OCI-LY7 (cell line): Measurements from ENCODE around the gene CMC1. TPM values are rescaled to one million over a fixed set of nuclear protein-coding genes. Genes with fewer than 3 reads are reported as not detected.

Experiments used
- BruUV-seq: library from RNA; stranded (reverse); fragments of 400-500 nt; replicated peaks from 2 replicates; lab custom pipeline; 2021; lab: Mats Ljungman, UMichigan
- CTCF ChIA-PET: fragments of 300-600 bp; sonication (Branson Sonifier 250); formaldehyde crosslinking; loops from one replicate; lab custom pipeline; 2022; ENCODE audit warnings: antibody characterized with exemption; ENCODE audit not compliant: unreplicated experiment; lab: Charles Lee
- POLR2A ChIA-PET: fragments of 300-600 bp; sonication (Branson Sonifier 250); formaldehyde crosslinking; loops from one replicate; lab custom pipeline; 2022; ENCODE audit warnings: antibody characterized with exemption; lab: Charles Lee
- DNase-seq: peaks from one replicate; pipeline ENCODE4 v3.0.0-alpha.2; 2015; ENCODE audit warnings: low spot score
- H2AFZ ChIP-seq: fragments of 200-600 bp; sonication (generic), shearing (Covaris generic); 2 replicates; pipeline ENCODE4 v1.6.1; 2014; ENCODE audit warnings: mild to moderate bottlenecking, antibody characterized with exemption, low read length, moderate library complexity
- H3K27ac ChIP-seq: fragments of 200-600 bp; sonication (generic); 2 replicates; pipeline ENCODE4 v1.5.1; 2014; ENCODE audit warnings: mixed run types, low read depth, mild to moderate bottlenecking, moderate library complexity, low read length, inconsistent platforms; ENCODE audit not compliant: poor library complexity, severe bottlenecking
- H3K36me3 ChIP-seq: fragments of 200-600 bp; sonication (generic); 2 replicates; pipeline ENCODE4 v1.6.1; 2014; ENCODE audit warnings: mild to moderate bottlenecking, antibody characterized with exemption, low read length, moderate library complexity, mixed read lengths; ENCODE audit not compliant: insufficient read depth
- H3K4me1 ChIP-seq: fragments of 200-600 bp; sonication (generic); 2 replicates; pipeline ENCODE4 v1.5.1; 2014; ENCODE audit warnings: mild to moderate bottlenecking, low read length; ENCODE audit not compliant: insufficient read depth, poor library complexity, severe bottlenecking
- H3K4me2 ChIP-seq: fragments of 200-600 bp; sonication (generic); 2 replicates; pipeline ENCODE4 v1.6.1; 2014; ENCODE audit warnings: mild to moderate bottlenecking, low read length
- H3K4me3 ChIP-seq: fragments of 200-600 bp; sonication (generic); 2 replicates; pipeline ENCODE4 v1.5.1; 2014; ENCODE audit warnings: mild to moderate bottlenecking, low read depth, low read length; ENCODE audit not compliant: poor library complexity, severe bottlenecking
- H3K79me2 ChIP-seq: fragments of 200-600 bp; sonication (generic); 2 replicates; pipeline ENCODE4 v1.6.1; 2016; ENCODE audit warnings: low read depth, mild to moderate bottlenecking, low read length, moderate library complexity, mixed read lengths; ENCODE audit not compliant: insufficient read depth
- H3K9me2 ChIP-seq: fragments of 200-600 bp; sonication (generic); 2 replicates; pipeline ENCODE4 v1.6.1; 2016; ENCODE audit warnings: mild to moderate bottlenecking, low read length, mixed read lengths; ENCODE audit not compliant: insufficient read depth
- H3K9me3 ChIP-seq: fragments of 200-600 bp; sonication (generic); 2 replicates; pipeline ENCODE4 v1.6.1; 2014; ENCODE audit warnings: mild to moderate bottlenecking, mixed run types, low read length, mixed read lengths
- H4K20me1 ChIP-seq: fragments of 200-600 bp; sonication (generic); 2 replicates; pipeline ENCODE4 v1.6.1; 2014; ENCODE audit warnings: mild to moderate bottlenecking, antibody characterized with exemption, low read length, moderate library complexity, mixed read lengths; ENCODE audit not compliant: insufficient read depth
- CTCF ChIP-seq: fragments of 200-600 bp; sonication (generic); conservative IDR thresholded peaks from 2 replicates; pipeline ENCODE4 v1.5.1; 2014; ENCODE audit warnings: mild to moderate bottlenecking, antibody characterized with exemption, low read length, moderate library complexity, mixed read lengths
- EZH2phosphoT487 ChIP-seq: fragments of 200-600 bp; sonication (generic); IDR thresholded peaks from 2 replicates; pipeline ENCODE4 v1.6.1; 2018; ENCODE audit warnings: low read depth, borderline replicate concordance, mild to moderate bottlenecking, mixed run types, antibody characterized with exemption, low read length, moderate library complexity, mixed read lengths
- intact Hi-C: fragments of 100-400 bp; cut with micrococcal nuclease; formaldehyde crosslinking; loops from one replicate; pipeline ENCODE4 v1.10.0; 2022; ENCODE audit not compliant: unreplicated experiment
- total RNA-seq, 2 experiments: library from RNA; depleted of rRNA in 1 of 2; stranded (reverse); fragments of >200 nt in 1 of 2; shearing (Covaris generic) in 1 of 2; gene quantifications; 2 replicates each; pipeline ENCODE4 v1.2.3, GENCODE V29; 2014 to 2022

The CMC1 gene
- total RNA-seq, 2 experiments from 2014 or later = 12.1 to 26.9 TPM

GRCh38 chr3:28316226-28316625 is 74.8 kb downstream of the CMC1 start:
- ChIA-PET CTCF (no interaction called here), POLR2A (no interaction called here)
- DNase-seq = no peak
- TF ChIP-seq CTCF (no peak), EZH2phosphoT487 (no peak)
- no TSS peak for BruUV-seq
- no peaks in the 10 kb centered on the region for H3K9me2 ChIP-seq
- H3K79me2 ChIP-seq = no peaks in the 10 kb centered on the region
- no peak overlapping the region for H3K4me2 ChIP-seq
- no peak overlapping the region for H2AFZ ChIP-seq
- H3K4me3 ChIP-seq = no peak overlapping the region
- H4K20me1 ChIP-seq = peaks cover 5% of the 10 kb centered on the region; the same call in 1 of the 2 replicates
- H3K27ac ChIP-seq = no peak overlapping the region
- no peaks in the 10 kb centered on the region for H3K9me3 ChIP-seq
- H3K36me3 ChIP-seq = peaks cover 17% of the 10 kb centered on the region
- intact Hi-C loops = no loop called here
- no peaks in the 10 kb centered on the region for H3K4me1 ChIP-seq

GRCh38 chr3:28317438-28318022 is 76.1 kb downstream of the CMC1 start:
- peak; percentile 63 for DNase-seq
- intact Hi-C loops = no loop called here
- Histone ChIP-seq H3K79me2 (no peaks in the 10 kb centered on the region), H4K20me1 (peaks cover 5% of the 10 kb centered on the region; the same call in 1 of the 2 replicates), H3K36me3 (peaks cover 29% of the 10 kb centered on the region), H3K4me3 (no peak overlapping the region), H3K9me2 (no peaks in the 10 kb centered on the region), H3K27ac (no peak overlapping the region), H2AFZ (no peak overlapping the region), H3K4me2 (no peak overlapping the region), H3K4me1 (no peaks in the 10 kb centered on the region), H3K9me3 (no peaks in the 10 kb centered on the region)
- CTCF ChIA-PET = interaction anchor here (0.6 to 1.1 kb wide), 2 partner anchors 10 to 42 kb away, joined by 3 read pairs; no protein-coding TSS in a partner anchor
- BruUV-seq = no TSS peak
- peak; percentile 88 for TF ChIP-seq CTCF
- TF ChIP-seq EZH2phosphoT487 = no peak
- POLR2A ChIA-PET = interaction anchor here (0.5 to 1.3 kb wide), 2 partner anchors 10 to 1073 kb away, joined by 3 to 4 read pairs; no protein-coding TSS in a partner anchor

GRCh38 chr3:28320981-28321380 is 79.6 kb downstream of the CMC1 start:
- no peak for DNase-seq
- intact Hi-C loops = no loop called here
- H2AFZ ChIP-seq = no peak overlapping the region
- ChIA-PET POLR2A (interaction anchor here (0.6 to 2.1 kb wide), 8 partner anchors 10 to 849 kb away, joined by 3 to 7 read pairs (median 4); partner anchors contain the start of genes AZI2, CMC1 and ZCWPW2), CTCF (no interaction called here)
- H3K4me2 ChIP-seq = no peak overlapping the region
- no peak overlapping the region for H3K27ac ChIP-seq
- H3K9me3 ChIP-seq = no peaks in the 10 kb centered on the region
- H4K20me1 ChIP-seq = no peaks in the 10 kb centered on the region; the same call in 1 of the 2 replicates
- no peak overlapping the region for H3K4me3 ChIP-seq
- H3K4me1 ChIP-seq = no peaks in the 10 kb centered on the region
- peaks cover 63% of the 10 kb centered on the region for H3K36me3 ChIP-seq
- H3K9me2 ChIP-seq = no peaks in the 10 kb centered on the region
- TF ChIP-seq CTCF (no peak), EZH2phosphoT487 (no peak)
- BruUV-seq = no TSS peak
- no peaks in the 10 kb centered on the region for H3K79me2 ChIP-seq
